ENCODE measurements around the gene ARRDC3. TPM values are rescaled to one million over a fixed set of nuclear protein-coding genes. Genes with fewer than 3 reads are reported as not detected.

Gene ARRDC3
- total RNA-seq, 1 donor, result 120 TPM

GRCh38 chr5:91373600-91373999 lies 9.5 kb downstream of the ARRDC3 start:
- no peak for TF ChIP-seq CTCF (IDR thresholded peaks at IDR 0.05; ENCODE audit: insufficient read depth, low read length)
- peak; percentile 13 for DNase-seq (ENCODE audit: low read depth)
- H3K4me3 ChIP-seq (ENCODE audit: low read depth, low read length), result no peak overlapping the region

- TF ChIP-seq CTCF (IDR thresholded peaks at IDR 0.05; ENCODE audit: insufficient read depth, low read length), result no peak
- peak; percentile 20 for DNase-seq (ENCODE audit: low read depth)
- H3K4me3 ChIP-seq (ENCODE audit: low read depth, low read length), result no peak overlapping the region
These were observed 10.1 kb downstream of the ARRDC3 start for GRCh38 chr5:91373006-91373405.

- peak; percentile 11 for DNase-seq (ENCODE audit: low read depth)
- TF ChIP-seq CTCF (IDR thresholded peaks at IDR 0.05; ENCODE audit: insufficient read depth, low read length), result no peak
- H3K4me3 ChIP-seq (ENCODE audit: low read depth, low read length), result no peak overlapping the region
These were observed 13.6 kb downstream of the ARRDC3 start for GRCh38 chr5:91369480-91369879.

DNA sequence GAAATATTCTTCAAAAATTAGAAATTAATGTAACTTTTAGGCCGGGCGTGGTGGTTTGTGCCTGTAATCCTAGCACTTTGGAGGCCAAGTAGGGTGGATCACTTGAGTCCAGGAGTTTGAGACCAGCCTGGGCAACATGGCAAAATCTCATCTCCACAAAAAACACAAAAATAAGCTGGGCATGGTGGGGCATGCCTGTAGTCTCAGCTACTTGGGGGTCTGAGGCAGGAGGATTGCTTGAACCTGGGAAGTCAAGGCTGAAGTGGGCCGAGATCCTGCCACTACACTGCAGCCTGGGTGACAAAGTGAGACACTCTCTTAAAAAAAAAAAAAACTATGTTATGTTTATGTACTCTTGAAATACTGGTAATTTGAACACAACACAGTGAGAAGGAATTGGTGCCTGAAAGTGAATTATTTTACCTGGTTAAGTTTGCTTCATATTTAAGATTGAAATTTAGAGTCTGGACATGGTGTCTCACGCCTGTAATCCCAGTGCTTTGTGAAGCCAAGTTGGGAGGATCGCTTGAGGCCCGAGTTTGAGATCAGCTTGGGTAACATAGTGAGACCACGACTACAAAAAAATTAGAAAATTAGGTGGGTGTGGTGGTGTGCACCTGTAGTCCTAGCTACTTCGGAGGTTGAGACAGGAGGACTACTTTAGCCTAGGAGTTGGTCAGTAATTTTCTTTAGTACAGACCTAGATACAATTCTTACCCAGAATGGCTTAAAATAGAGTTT lies 15.0 kb downstream of the ARRDC3 start:
- no peak for TF ChIP-seq CTCF (IDR thresholded peaks at IDR 0.05; ENCODE audit: insufficient read depth, low read length)
- peak; percentile 12 for DNase-seq (ENCODE audit: low read depth)

GRCh38 chr5:91367344-91367743 lies 15.8 kb downstream of the ARRDC3 start:
- no peak for TF ChIP-seq CTCF (IDR thresholded peaks at IDR 0.05; ENCODE audit: insufficient read depth, low read length)
- peak; percentile 11 for DNase-seq (ENCODE audit: low read depth)

More for the DNA sequence above, 15.0 kb downstream of the ARRDC3 start:
- no peak overlapping the region for H3K4me3 ChIP-seq (ENCODE audit: low read depth, low read length)

DNA sequence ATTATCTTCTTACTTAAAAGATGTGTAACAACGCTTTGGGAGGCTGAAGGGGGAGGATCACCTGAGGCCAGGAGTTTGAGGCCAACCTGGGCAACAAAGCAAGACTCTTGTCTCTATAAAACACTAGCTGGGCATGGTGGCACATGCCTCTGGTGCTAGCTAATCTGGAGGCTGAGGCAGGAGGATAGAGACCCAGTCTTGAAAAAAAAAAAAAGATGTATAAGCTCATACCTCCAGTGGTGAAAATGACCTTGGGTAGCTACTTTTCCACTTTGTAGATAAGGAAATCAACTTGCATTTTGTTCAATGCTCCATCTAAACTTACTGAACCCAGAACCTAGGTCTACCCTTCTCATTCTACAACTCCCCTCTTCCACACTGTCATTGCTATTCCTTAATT lies 16.6 kb downstream of the ARRDC3 start:
- TF ChIP-seq CTCF (IDR thresholded peaks at IDR 0.05; ENCODE audit: insufficient read depth, low read length), result no peak
- DNase-seq (ENCODE audit: low read depth), result peak; percentile 30
- H3K4me3 ChIP-seq (ENCODE audit: low read depth, low read length), result no peak overlapping the region

More at GRCh38 chr5:91367344-91367743, 15.8 kb downstream of the ARRDC3 start:
- H3K4me3 ChIP-seq (ENCODE audit: low read depth, low read length), result no peak overlapping the region

DNA sequence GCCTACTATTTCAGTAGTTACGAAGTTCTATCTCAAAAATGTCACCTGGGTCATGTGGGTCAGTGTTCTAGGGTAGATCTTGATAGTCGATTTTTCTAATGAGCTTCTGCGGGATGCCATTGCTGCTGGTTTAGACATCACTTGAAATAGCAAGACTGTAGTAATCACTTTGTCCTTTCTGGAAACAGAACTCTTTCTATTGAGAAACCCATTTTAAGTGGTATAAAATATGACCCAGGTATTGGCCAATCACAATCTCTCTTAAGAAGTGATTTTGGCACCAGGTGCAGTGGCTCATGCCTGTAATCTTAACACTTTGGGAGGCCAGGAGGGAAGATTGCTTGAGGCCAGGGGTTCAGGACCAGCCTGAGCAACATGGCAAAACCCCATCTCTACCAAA lies 17.6 kb downstream of the ARRDC3 start:
- no peak for TF ChIP-seq CTCF (IDR thresholded peaks at IDR 0.05; ENCODE audit: insufficient read depth, low read length)
- DNase-seq (ENCODE audit: low read depth), result peak; percentile 51
- H3K4me3 ChIP-seq (ENCODE audit: low read depth, low read length), result no peak overlapping the region
